HEK293T (cell line): ENCODE data around the gene COX8A.

Source experiments
- ARNT ChIP-seq: fragments of 450-650 bp; IDR thresholded peaks from 2 replicates; pipeline ENCODE4 v1.6.1; 2017; ENCODE audit warnings: mild to moderate bottlenecking
- BHLHE40 ChIP-seq: fragments of 450-650 bp; IDR thresholded peaks from 2 replicates; pipeline ENCODE4 v1.6.1; 2016; ENCODE audit warnings: mild to moderate bottlenecking, moderate library complexity, borderline replicate concordance
- ELF4 ChIP-seq: fragments of 450-650 bp; IDR thresholded peaks from 2 replicates; pipeline ENCODE4 v1.6.1; 2017; ENCODE audit warnings: antibody characterized with exemption
- FOXA1 ChIP-seq: fragments of 450-650 bp; IDR thresholded peaks from 2 replicates; pipeline ENCODE4 v1.6.1; 2016; ENCODE audit warnings: mild to moderate bottlenecking
- FOXK2 ChIP-seq: fragments of 450-650 bp; IDR thresholded peaks from 2 replicates; pipeline ENCODE4 v1.6.1; 2016; ENCODE audit warnings: mild to moderate bottlenecking
- FOXM1 ChIP-seq: fragments of 450-650 bp; IDR thresholded peaks from 2 replicates; pipeline ENCODE4 v1.6.1; 2017; ENCODE audit warnings: mild to moderate bottlenecking, borderline replicate concordance
- HDGF ChIP-seq: fragments of 450-650 bp; IDR thresholded peaks from 2 replicates; pipeline ENCODE4 v1.6.1; 2017; ENCODE audit warnings: antibody characterized with exemption, borderline replicate concordance
- NFRKB ChIP-seq: fragments of 450-650 bp; IDR thresholded peaks from 2 replicates; pipeline ENCODE4 v1.6.1; 2016; ENCODE audit warnings: mild to moderate bottlenecking, moderate library complexity
- SP1 ChIP-seq: fragments of 450-650 bp; IDR thresholded peaks from 2 replicates; pipeline ENCODE4 v1.6.1; 2017
- ZNF384 ChIP-seq: fragments of 450-650 bp; IDR thresholded peaks from 2 replicates; pipeline ENCODE4 v1.6.1; 2016

DNA sequence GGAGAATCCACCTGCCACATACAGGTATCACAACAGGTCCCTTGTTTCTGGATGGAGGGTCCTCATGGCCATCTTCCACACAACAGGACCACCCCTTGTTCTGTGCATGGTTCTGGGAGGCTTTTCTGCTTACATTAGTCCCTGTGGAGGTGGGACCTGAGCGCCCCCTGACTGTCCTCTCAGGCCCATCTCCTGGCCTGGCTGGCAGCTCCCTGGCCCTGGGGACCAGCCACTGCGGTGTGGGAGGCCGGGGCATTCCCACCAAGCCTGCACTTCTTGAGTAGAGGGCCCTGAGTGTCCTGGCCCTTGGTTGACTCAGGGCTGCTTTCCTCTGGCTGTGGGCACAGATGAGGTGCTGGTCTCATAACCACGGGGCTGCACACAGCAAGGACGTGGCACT, 5.0 kb downstream of the COX8A start:
- no peak for TF ChIP-seq FOXA1
- TF ChIP-seq BHLHE40 = no peak
- no peak for TF ChIP-seq ARNT
- no peak for TF ChIP-seq FOXK2
- TF ChIP-seq FOXM1 = no peak
- no peak for TF ChIP-seq ELF4
- no peak for TF ChIP-seq NFRKB
- TF ChIP-seq SP1 = no peak
- no peak for TF ChIP-seq HDGF
- no peak for TF ChIP-seq ZNF384
